GM18517 (cell line): ENCODE measurements around the gene DKK3.

Source experiments
- ATAC-seq: cut with Tn5 transposase; IDR thresholded peaks from one replicate; pipeline ENCODE4 v1.9.1; 2021; ENCODE audit warnings: mild to moderate bottlenecking, moderate library complexity; ENCODE audit not compliant: unreplicated experiment

The DKK3 gene

DNA sequence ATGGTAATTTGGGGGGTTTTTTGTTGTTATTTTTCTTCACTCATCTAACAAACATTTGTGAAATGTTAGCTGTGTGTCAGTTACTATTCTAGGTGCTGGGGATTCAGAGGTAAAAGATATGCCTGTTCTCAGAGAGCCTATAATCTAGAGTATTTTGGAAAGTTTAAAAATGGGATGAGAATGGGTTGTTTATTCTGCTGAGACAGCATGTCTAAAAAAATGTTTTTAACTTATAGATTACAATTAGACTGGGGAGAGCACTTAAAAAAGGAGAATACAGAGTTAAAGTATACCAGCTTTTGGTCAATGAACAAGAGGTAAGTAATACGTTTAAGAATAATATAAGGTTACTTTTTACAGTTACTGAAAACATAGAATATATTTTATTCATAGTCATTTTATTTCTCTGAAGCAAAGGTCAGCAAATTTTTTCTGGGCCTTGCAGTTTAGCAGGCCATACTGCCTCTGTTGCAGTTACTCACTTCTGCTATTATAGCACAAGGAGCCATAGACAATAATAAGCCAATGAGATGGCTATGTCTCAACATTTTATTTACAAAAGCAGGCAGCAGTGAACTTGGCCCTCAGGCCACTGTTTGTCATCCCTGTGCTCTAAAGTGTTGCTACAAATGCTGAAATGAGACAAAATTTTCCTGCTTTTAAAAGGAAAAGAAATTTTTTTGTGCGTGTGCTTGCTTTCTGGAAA lies 60.0 kb downstream of the DKK3 start:
- no peak for ATAC-seq

DNA sequence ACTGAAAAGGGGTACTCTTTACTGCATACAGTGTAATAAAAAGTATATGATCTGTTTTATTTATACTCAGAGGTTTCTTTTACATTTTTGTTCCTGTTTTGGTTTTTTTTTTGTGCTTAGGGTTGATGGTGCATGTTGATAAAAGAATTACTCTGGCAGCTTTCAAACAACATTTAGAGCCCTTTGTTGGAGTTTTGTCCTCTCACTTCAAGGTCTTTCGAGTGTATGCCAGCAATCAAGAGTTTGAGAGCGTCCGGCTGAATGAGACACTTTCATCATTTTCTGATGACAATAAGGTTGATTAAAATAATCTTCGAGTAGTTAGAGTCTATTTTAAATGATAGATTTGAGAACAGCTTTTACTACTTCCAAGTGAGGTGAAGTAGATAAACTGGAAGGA lies 60.6 kb downstream of the DKK3 start:
- ATAC-seq = no peak

DNA sequence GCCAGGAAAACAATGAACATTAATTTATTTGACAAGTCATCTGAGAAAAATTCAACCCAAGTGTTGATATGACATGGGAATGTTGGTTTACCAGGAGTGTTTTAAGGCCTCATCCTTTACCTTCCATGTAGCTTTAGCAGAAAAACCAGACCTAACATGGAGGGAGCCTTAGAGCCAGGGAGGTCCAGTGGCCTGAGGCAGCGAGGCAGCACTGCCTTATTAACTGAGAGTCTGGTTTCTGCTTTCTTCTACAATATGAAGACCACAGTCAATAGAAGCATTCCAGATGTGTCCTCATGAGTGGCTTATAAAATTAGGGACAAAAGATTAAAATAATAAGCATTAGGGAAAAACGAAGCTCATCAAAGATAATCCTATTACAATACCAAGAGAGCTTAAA lies 61.5 kb downstream of the DKK3 start:
- ATAC-seq = no peak

DNA sequence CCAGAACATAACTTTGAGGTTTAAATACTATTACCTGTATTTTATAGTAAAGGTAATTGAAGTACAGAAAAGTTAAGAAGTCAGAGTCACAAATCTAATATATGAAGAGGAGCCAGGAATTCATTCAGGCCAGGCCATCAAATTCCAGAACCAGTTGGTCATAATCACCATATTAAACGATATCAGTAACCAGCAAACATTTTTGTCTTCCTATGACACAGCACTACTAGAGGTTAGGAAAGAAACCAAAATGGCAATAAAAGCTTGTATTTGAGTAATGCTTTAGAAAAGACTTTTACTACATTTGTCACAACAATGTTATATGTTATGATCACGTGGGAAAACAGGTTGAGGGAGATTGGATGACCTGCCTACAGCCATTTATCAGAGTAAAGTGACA lies 62.2 kb downstream of the DKK3 start:
- no peak for ATAC-seq

DNA sequence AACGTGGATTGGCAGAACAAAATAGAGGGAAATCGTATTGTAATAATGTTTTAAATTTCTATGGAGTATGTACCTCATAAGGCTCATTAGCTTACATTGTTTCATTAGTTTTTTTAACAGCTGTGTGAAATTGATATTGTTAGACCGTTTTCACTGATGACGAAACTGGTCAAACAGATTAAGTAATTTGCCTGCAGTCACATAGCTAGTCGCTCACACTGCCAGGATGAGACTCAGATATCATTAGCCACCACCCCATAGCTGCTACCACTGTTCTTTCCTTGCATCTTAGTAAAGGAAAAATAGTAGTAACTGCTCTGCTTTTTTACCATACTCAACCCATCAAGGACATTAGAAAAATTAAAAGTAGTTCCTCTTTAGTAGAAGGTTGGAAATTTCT lies 64.0 kb downstream of the DKK3 start:
- no peak for ATAC-seq

DNA sequence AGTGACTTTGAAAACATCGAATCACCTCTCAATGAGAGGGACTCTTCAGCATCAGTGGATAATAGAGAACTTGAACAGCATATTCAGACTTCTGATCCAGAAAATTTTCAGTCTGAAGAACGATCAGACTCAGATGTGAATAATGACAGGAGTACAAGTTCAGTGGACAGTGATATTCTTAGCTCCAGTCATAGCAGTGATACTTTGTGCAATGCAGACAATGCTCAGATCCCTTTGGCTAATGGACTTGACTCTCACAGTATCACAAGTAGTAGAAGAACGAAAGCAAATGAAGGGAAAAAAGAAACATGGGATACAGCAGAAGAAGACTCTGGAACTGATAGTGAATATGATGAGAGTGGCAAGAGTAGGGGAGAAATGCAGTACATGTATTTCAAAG lies 65.8 kb downstream of the DKK3 start:
- ATAC-seq = no peak

DNA sequence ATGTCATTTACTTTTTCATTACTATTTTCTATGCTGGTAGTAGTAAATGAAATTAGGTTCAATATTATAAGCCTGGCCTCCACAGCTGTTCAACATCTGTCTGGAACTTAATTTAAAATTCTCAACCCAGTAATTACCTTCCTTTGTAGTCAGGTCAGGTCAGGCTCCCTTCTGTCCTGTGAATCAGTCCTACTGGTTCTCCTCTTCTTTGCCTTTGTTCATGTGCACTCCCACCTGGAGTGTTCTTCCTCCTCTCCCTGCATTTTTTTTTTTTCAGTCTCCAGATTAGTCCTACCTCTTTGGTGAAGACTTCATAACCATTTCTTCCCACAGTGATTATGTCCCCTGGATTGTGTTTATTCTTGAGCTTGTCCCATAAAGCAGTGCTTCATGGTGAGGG lies 67.9 kb downstream of the DKK3 start:
- ATAC-seq = no peak

DNA sequence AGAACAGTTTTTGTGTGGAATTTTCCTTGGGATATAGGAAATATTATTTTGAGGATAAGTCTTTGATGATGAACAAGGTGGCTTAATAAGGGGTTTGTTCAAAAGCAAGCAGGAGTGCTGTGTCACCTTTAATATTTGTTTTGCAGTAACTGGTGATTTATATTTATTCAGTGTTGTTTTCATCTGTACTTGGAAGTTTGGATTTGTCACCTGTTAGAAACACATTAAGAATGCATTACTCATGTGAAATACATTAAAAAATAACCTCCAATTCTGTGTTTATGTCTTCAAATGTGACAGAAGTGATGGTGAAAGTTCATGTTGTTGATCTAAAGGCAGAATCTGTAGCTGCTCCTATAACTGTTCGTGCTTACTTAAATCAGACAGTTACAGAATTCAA lies 70.5 kb downstream of the DKK3 start:
- ATAC-seq = no peak

DNA sequence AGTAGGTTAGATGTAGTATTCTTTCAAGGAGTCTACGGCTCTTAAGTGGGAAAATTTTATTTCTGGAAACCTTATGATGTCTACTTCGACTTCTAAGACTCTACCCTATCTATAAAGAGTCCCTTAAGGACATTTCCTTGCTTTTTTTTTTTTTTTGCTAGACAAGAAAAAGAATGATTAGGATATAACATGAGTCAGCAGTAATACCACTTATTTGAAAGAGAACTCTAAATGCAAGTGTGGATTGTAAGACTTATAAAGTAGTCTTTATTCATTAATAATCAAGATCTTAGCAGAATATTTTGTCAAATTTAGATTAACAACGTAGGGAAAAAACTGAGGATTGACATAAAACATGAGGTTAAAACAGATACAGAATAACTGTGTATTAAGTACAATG lies 71.0 kb downstream of the DKK3 start:
- ATAC-seq = no peak

DNA sequence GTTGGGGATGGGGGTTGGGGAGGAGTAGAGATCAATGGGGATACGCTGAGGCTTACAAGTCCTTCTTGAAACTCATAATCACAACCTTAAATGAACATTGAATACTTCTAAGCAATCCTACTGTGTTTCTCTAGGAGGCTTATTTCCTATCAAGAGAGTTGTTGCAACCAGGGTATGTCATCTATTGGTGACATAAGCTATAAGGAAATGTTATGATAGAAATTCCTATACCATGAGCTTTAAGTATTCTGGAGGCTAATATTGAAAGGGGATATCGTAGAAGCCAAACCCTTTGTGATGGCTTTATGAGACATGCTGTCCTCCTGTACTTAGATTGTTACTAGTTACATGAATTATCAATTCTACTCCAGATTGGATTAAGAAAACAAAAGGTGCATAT lies 72.9 kb downstream of the DKK3 start:
- no peak for ATAC-seq

DNA sequence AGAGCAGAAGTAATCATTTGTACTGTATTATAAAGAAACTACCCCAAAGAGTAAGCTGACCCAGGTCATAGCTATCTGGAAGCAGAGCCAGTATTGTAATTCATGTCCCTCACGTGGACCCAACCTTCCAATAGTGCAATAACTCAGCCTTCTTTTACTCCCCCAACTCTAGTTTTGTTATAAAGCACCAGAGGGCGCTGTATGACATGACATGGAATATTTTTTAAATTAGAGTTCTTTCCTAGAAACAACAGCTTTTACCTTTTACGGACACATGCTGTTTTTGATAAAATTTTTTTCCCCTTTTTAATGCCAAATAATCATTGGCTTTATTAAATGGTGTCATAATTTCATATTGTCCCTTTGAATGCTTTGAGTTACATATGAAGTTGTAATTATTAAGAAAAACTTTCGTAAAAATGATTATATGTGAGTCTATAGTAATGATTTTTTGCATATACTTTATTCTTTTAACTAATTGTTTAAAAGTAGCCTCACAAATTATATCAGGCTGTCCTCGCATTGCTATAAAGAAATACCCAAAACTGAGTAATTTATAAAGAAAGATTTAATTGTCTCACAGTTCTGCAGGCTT lies 76.9 kb downstream of the DKK3 start:
- no peak for ATAC-seq

DNA sequence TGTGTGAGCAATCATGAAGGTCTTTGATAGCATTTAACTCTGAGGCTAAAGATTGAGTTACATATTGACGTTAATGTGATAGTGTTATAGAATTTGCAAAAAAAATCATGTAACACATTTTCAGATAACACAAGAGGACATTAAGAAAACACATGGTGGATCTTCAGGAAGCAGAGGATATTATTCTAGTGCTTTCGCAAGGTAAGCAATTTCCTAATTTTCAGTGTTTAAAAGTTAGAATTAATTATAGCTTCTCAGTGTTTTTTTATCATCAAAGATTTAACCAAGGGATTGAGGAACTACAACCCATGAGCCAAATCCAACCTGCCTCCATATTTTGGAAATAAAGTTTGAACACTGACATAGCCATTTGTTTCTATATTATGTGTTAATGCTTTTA lies 78.5 kb downstream of the DKK3 start:
- ATAC-seq = no peak

DNA sequence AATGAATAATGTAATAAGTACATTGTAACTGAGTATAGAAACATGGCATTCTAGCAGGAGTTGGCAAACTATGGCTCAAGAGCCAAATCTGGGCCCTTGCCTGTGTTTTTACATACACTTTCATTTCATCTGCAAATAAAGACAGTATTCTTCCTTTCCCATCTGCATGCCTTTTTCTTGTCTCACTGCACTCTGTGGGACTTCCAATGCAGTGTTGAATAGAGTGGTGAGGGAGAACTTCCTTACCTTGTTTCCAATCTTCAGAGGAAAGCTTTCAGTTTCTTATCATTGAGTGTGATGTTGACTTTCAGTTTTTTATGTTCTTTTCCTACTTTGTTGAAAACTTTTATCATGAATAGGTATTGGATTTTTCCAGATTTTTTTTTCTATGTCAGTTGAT lies 84.6 kb downstream of the DKK3 start:
- no peak for ATAC-seq

DNA sequence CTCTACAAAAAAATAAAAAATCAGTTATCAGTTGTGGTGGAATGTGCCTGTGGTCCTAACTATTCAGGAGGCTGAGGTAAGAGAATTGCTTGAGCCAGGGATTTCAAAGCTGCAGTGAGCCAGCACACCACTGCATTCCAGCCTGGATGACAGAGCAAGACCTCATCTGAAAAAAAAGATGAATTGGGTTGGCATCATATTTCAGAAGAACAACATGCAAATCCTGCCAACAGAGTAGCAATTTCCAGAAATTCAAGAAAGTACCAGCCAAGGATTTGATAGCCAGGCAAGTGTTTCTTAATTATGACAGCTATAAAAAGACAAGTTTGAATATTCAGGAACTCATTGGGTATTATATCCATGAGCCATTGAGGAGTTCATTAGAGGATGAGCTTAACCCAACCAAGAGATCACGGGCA lies 91.4 kb downstream of the DKK3 start:
- no peak for ATAC-seq

DNA sequence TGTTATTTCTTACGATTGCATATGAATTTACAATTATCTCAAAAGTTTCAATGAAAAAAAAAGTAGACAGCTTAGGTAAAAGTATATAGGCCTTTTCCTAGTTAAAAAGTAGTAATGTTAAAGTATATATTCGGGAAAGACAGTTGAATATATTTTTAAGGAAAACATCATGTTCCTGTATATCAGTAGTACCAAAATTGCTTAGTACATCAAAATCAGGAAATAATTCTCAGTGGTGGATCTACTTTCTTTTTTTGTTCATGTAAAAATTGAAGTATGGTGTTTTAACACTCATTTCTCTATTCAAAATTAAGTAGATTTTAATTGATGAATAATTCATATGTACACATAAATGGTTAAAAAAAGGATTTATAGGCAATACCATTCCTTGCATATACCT lies 92.8 kb downstream of the DKK3 start:
- no peak for ATAC-seq

DNA sequence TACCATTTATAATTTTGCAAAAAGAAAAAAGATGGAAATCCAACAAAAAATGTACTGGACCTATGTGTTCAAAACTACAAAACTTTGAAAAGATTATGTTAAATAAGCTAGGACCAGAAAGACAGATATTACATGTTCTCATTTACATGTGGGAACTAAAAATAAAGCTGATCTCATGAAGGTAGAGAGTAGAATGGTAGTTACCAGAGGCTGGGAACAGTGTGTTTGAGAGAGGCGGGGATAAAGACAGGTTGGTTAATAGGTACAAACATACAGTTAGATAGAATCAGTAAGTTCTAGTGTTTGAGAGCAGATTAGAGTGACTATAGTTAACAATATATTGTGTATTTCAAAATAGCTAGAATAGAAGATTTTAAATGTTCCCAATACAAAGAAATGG lies 95.0 kb downstream of the DKK3 start:
- ATAC-seq = no peak
